ENCODE measurements around the gene SEMA6D.

SEMA6D gene

DNA sequence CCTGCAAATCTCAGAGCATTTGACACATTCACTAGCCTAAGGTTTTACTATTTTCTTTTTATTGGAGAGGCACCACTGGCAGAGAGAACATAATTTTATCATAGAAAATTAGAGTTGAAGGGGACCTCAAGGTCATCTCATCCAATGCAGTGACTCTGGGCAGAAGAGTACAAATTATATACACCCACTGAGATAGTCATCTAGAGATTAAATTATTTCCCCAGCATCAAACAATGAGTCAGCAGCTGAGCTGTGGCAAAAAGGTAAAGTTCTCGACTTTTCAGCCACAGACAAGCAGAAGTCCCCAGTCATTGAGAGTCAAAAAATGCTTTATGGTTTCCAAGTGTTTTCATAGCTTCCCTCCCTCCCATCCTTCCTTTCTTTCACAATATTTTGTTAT is 39.3 kb upstream of the SEMA6D start:
- TF ChIP-seq CTCF (IDR thresholded peaks at IDR 0.05; ENCODE audit: insufficient read depth, low read depth, low read length, missing control alignments), result no peak
- DNase-seq (ENCODE audit: low read depth), result peak; percentile 25
- H3K4me3 ChIP-seq (ENCODE audit: low read length), result no peak overlapping the region

DNA sequence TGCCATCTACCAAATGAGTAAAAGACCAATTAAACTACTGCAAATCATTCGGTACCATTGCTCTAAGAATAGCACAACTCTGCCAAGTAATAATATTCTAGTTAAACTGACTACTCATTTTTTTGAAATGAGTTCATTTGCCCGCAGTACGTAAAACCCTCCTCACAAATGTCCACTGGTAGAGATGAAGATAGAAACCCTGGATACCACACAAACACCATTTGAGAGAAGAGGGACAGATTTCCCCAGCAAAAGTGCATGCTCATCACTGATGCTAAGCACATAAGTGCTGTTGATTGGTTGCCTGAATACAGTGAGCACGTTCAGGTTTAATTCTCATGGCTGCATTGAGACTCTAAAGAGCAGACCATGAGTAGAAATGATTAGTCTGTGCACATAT is 34.6 kb upstream of the SEMA6D start:
- TF ChIP-seq CTCF (IDR thresholded peaks at IDR 0.05; ENCODE audit: insufficient read depth, low read depth, low read length, missing control alignments), result no peak

GRCh38 chr15:47685141-47685870 is 32.0 kb upstream of the SEMA6D start:
- no peak overlapping the region for H3K4me3 ChIP-seq (ENCODE audit: low read length)
- DNase-seq (ENCODE audit: low read depth), result peak; percentile 79
- no peak for TF ChIP-seq CTCF (IDR thresholded peaks at IDR 0.05; ENCODE audit: insufficient read depth, low read depth, low read length, missing control alignments)

More for the DNA sequence above, 34.6 kb upstream of the SEMA6D start:
- no peak for DNase-seq (ENCODE audit: low read depth)
- no peak overlapping the region for H3K4me3 ChIP-seq (ENCODE audit: low read length)

DNA sequence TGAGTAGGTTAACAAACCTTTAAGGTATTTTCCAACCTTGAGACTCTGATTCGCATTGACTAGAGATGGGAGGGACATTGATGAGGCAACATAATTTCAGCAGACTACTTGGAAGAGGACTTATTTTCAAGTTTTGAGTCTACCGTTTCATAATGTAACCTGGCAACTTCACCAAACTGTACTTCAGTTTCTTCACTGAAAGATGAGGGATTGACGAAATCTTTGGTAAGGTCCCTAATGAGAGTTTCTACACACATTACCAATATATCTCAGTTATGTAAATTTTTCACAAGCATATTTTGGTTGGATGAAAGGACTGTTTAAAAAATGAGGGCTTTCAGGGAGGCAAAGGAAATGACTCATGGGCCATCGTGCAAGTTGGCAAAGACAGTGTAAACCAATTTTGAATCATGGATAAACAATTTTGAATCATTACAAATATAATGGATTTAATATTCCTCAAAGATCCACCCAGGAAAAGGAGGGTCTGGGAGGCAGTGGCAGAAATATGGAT is 28.7 kb upstream of the SEMA6D start:
- H3K4me3 ChIP-seq (ENCODE audit: low read length), result no peak overlapping the region
- DNase-seq (ENCODE audit: low read depth), result peak; percentile 78
- TF ChIP-seq CTCF (IDR thresholded peaks at IDR 0.05; ENCODE audit: insufficient read depth, low read depth, low read length, missing control alignments), result no peak

DNA sequence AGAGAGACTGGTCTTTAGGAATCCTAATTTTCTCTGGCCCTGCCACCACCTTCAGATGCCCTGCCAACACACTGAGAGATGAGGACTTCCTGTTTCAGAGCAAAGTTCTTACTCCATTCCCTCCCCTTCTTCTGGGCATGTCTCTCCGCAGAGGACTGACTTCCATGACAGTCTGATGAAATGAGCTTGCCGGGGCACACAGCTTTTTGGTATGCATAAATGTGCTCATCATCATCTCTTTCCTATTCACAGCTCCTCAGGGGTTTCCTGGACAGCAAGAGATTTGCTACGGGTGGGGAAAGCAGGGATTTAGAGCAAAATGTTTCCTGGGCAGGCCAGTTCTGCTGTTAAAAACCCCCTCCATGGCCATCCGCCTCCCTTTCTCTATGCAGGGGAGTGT is 27.6 kb upstream of the SEMA6D start:
- no peak overlapping the region for H3K4me3 ChIP-seq (ENCODE audit: low read length)
- peak; percentile 9 for DNase-seq (ENCODE audit: low read depth)
- TF ChIP-seq CTCF (IDR thresholded peaks at IDR 0.05; ENCODE audit: insufficient read depth, low read depth, low read length, missing control alignments), result no peak

GRCh38 chr15:47691882-47692281 is 25.4 kb upstream of the SEMA6D start:
- no peak overlapping the region for H3K4me3 ChIP-seq (ENCODE audit: low read length)
- no peak for DNase-seq (ENCODE audit: low read depth)
- TF ChIP-seq CTCF (IDR thresholded peaks at IDR 0.05; ENCODE audit: insufficient read depth, low read depth, low read length, missing control alignments), result no peak

DNA sequence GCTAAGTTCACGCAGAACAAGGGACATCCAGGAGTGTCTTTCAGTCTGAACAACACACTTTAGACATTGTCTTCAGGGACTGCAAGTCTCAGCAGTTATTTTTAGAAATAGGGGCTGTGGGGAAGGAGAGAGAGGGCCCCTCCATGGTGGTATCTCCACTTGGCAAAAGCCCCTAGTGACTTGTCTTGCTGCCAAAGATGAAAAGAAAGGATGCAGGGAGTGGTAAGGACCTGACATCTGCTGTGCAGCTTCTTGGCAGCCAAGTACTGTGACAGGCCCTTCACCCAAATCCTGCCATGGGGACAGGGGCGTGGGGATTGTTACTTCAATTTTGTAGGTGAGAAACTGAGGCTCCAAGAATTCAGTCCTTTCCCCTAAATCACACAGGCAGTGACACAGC is 21.0 kb upstream of the SEMA6D start:
- TF ChIP-seq CTCF (IDR thresholded peaks at IDR 0.05; ENCODE audit: insufficient read depth, low read depth, low read length, missing control alignments), result no peak
- DNase-seq (ENCODE audit: low read depth), result no peak
- H3K4me3 ChIP-seq (ENCODE audit: low read length), result no peak overlapping the region
